GM12878 (cell line): ENCODE results near the gene GOLGA6L7.

ENCODE experiments used
- CBFB ChIP-seq: IDR thresholded peaks from 2 replicates; pipeline ENCODE4 v1.6.1; 2016; ENCODE audit warnings: antibody characterized with exemption, low read depth
- CREB1 ChIP-seq: IDR thresholded peaks from 2 replicates; pipeline ENCODE4 v1.6.1; 2012; ENCODE audit warnings: low read depth, mild to moderate bottlenecking, inconsistent platforms
- EP300 ChIP-seq, 2 experiments: fragments of 150-350 bp in 1 of 2; IDR thresholded peaks; 2 replicates each; pipeline ENCODE4 v1.6.1; 2011 to 2012; ENCODE audit warnings: low read depth in 2 of 2, low read length in 2 of 2, borderline replicate concordance in 1 of 2, improper control_type of control experiment in 1 of 2, inconsistent platforms in 1 of 2; ENCODE audit not compliant: control insufficient read depth in 1 of 2
- EZH2 ChIP-seq: IDR thresholded peaks from 2 replicates; pipeline ENCODE4 v1.6.1; 2012; ENCODE audit warnings: low read depth, mild to moderate bottlenecking, control low read depth, inconsistent platforms, low read length, borderline replicate concordance; ENCODE audit not compliant: control insufficient read depth
- FOXK2 ChIP-seq: fragments of 450-650 bp; IDR thresholded peaks from 2 replicates; pipeline ENCODE4 v1.6.1; 2017; ENCODE audit warnings: mild to moderate bottlenecking, moderate library complexity
- POLR2A ChIP-seq: IDR thresholded peaks from 2 replicates; pipeline ENCODE4 v1.6.1; 2011; ENCODE audit warnings: low read depth, mild to moderate bottlenecking, low read length
- POLR2AphosphoS5 ChIP-seq: IDR thresholded peaks from 2 replicates; pipeline ENCODE4 v1.6.1; 2011; ENCODE audit warnings: mild to moderate bottlenecking, low read length, inconsistent platforms
- RFX5 ChIP-seq: IDR thresholded peaks from 2 replicates; pipeline ENCODE4 v1.6.1; 2011; ENCODE audit warnings: low read depth, low read length, improper control_type of control experiment
- SRF ChIP-seq, 2 experiments: IDR thresholded peaks; 2 replicates each; pipeline ENCODE4 v1.6.1; 2011; ENCODE audit warnings: low read depth in 2 of 2, low read length in 2 of 2, mild to moderate bottlenecking in 1 of 2, moderate library complexity in 1 of 2
- ZBED1 ChIP-seq: IDR thresholded peaks from 2 replicates; pipeline ENCODE4 v1.6.1; 2016; ENCODE audit warnings: borderline replicate concordance
- ZBTB33 ChIP-seq: fragments of 450-650 bp; IDR thresholded peaks from 2 replicates; pipeline ENCODE4 v1.6.1; 2017; ENCODE audit warnings: mild to moderate bottlenecking
- TF ChIP-seq, protein P1 (sequence below), 3 experiments: IDR thresholded peaks in 2 of 3; conservative IDR thresholded peaks in 1 of 3; 2 replicates each; pipeline ENCODE4 v1.5.1; 2011; ENCODE audit warnings: low read depth in 3 of 3, low read length in 3 of 3, mild to moderate bottlenecking in 3 of 3, control low read depth in 2 of 3, moderate library complexity in 2 of 3, inconsistent platforms in 1 of 3, mixed read lengths in 1 of 3; ENCODE audit not compliant: control insufficient read depth in 2 of 3, insufficient read depth in 1 of 3; ENCODE audit errors: extremely low read depth in 1 of 3
- TF ChIP-seq, protein P2 (sequence below): fragments of 150-350 bp; IDR thresholded peaks from 2 replicates; pipeline ENCODE4 v1.6.1; 2014; ENCODE audit warnings: mild to moderate bottlenecking, low read depth, low read length
- TF ChIP-seq, protein P3 (sequence below): fragments of 450-650 bp; conservative IDR thresholded peaks from 2 replicates; pipeline ENCODE4 v1.6.1; 2017; ENCODE audit warnings: mild to moderate bottlenecking, moderate library complexity

GRCh38 chr15:28894631-28895030 lies 46.2 kb upstream of the GOLGA6L7 start:
- TF ChIP-seq, protein P1, sequence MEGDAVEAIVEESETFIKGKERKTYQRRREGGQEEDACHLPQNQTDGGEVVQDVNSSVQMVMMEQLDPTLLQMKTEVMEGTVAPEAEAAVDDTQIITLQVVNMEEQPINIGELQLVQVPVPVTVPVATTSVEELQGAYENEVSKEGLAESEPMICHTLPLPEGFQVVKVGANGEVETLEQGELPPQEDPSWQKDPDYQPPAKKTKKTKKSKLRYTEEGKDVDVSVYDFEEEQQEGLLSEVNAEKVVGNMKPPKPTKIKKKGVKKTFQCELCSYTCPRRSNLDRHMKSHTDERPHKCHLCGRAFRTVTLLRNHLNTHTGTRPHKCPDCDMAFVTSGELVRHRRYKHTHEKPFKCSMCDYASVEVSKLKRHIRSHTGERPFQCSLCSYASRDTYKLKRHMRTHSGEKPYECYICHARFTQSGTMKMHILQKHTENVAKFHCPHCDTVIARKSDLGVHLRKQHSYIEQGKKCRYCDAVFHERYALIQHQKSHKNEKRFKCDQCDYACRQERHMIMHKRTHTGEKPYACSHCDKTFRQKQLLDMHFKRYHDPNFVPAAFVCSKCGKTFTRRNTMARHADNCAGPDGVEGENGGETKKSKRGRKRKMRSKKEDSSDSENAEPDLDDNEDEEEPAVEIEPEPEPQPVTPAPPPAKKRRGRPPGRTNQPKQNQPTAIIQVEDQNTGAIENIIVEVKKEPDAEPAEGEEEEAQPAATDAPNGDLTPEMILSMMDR (IDR thresholded peaks at IDR 0.05 in 2 of 3, conservative IDR thresholded peaks at IDR 0.05 in 1 of 3; ENCODE audit: control insufficient read depth in 2 of 3, extremely low read depth in 1 of 3, insufficient read depth in 1 of 3, low read depth in 3 of 3, low read length in 3 of 3): no peak
- TF ChIP-seq SRF (IDR thresholded peaks at IDR 0.05; ENCODE audit: low read depth in 2 of 2, low read length in 2 of 2) (no peak), ZBTB33 (no peak), EZH2 (no peak), RFX5 (no peak), POLR2A (no peak), CBFB (no peak), POLR2AphosphoS5 (no peak), CREB1 (no peak), FOXK2 (no peak), ZBED1 (no peak), EP300 (IDR thresholded peaks at IDR 0.05; ENCODE audit: borderline replicate concordance in 1 of 2, control insufficient read depth in 1 of 2, low read depth in 2 of 2, low read length in 2 of 2) (no peak)
- TF ChIP-seq, protein P2, sequence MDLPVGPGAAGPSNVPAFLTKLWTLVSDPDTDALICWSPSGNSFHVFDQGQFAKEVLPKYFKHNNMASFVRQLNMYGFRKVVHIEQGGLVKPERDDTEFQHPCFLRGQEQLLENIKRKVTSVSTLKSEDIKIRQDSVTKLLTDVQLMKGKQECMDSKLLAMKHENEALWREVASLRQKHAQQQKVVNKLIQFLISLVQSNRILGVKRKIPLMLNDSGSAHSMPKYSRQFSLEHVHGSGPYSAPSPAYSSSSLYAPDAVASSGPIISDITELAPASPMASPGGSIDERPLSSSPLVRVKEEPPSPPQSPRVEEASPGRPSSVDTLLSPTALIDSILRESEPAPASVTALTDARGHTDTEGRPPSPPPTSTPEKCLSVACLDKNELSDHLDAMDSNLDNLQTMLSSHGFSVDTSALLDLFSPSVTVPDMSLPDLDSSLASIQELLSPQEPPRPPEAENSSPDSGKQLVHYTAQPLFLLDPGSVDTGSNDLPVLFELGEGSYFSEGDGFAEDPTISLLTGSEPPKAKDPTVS: no peak
- TF ChIP-seq, protein P3, sequence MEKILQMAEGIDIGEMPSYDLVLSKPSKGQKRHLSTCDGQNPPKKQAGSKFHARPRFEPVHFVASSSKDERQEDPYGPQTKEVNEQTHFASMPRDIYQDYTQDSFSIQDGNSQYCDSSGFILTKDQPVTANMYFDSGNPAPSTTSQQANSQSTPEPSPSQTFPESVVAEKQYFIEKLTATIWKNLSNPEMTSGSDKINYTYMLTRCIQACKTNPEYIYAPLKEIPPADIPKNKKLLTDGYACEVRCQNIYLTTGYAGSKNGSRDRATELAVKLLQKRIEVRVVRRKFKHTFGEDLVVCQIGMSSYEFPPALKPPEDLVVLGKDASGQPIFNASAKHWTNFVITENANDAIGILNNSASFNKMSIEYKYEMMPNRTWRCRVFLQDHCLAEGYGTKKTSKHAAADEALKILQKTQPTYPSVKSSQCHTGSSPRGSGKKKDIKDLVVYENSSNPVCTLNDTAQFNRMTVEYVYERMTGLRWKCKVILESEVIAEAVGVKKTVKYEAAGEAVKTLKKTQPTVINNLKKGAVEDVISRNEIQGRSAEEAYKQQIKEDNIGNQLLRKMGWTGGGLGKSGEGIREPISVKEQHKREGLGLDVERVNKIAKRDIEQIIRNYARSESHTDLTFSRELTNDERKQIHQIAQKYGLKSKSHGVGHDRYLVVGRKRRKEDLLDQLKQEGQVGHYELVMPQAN: no peak
